ACHN (cell line): ENCODE results near the gene BOLA3.
A peak's percentile ranks its signal among the peaks of the same experiment; 100 is the strongest.
"Not testable (repeated sequence)": the region's sequence is repeated elsewhere in the genome, so short reads cannot be mapped to it uniquely, and the experiment has no call there.

Experiments
- DNase-seq: peaks from one replicate; pipeline ENCODE4 v3.0.0-alpha.2; 2015
- in situ Hi-C: cut with HindIII; loops from 2 replicates; pipeline ENCODE4 v1.10.0; 2017; ENCODE audit warnings: low sequenced_read_pairs, low pct_ligation_motif_present, low pct_unique_long_range_greater_than_20kb

The BOLA3 gene

GRCh38 chr2:74147727-74148456, at the start of gene BOLA3:
Gene BOLA3, minus strand, starts transcription at chr2:74147912. Its CDS starts 38 bp downstream, at chr2:74147874.
- in situ Hi-C loops: no loop called here
- peak; percentile 86 for DNase-seq

GRCh38 chr2:74197049-74197448, 49.3 kb upstream of the BOLA3 start:
- DNase-seq: no peak
- in situ Hi-C loops: no loop called here

GRCh38 chr2:74194799-74195198, 47.1 kb upstream of the BOLA3 start:
- in situ Hi-C loops: no loop called here

GRCh38 chr2:74191596-74192380, 44.1 kb upstream of the BOLA3 start:
- in situ Hi-C loops: no loop called here
- DNase-seq: no peak

More at GRCh38 chr2:74194799-74195198, 47.1 kb upstream of the BOLA3 start:
- DNase-seq: no peak

- DNase-seq: no peak
- in situ Hi-C loops: no loop called here
These were observed 41.0 kb upstream of the BOLA3 start for GRCh38 chr2:74188696-74189095.

GRCh38 chr2:74188018-74188601, 40.4 kb upstream of the BOLA3 start:
- in situ Hi-C loops: no loop called here
- peak; percentile 12 for DNase-seq

- in situ Hi-C loops, DNase-seq: not testable (repeated sequence)
These were observed 39.0 kb upstream of the BOLA3 start for GRCh38 chr2:74186706-74187105.

GRCh38 chr2:74186038-74186437, 38.3 kb upstream of the BOLA3 start:
- no peak for DNase-seq
- in situ Hi-C loops: no loop called here

GRCh38 chr2:74183878-74184277, 36.2 kb upstream of the BOLA3 start:
- in situ Hi-C loops: no loop called here
- DNase-seq: no peak

GRCh38 chr2:74181739-74182138, 34.0 kb upstream of the BOLA3 start:
- in situ Hi-C loops: no loop called here
- DNase-seq: no peak

- DNase-seq: no peak
- in situ Hi-C loops: no loop called here
These were observed 31.6 kb upstream of the BOLA3 start for GRCh38 chr2:74179063-74179865.

- DNase-seq: peak; percentile 100
- in situ Hi-C loops: no loop called here
These were observed 30.7 kb upstream of the BOLA3 start, which contains the start of gene MOB1A for GRCh38 chr2:74178211-74179062. Gene MOB1A, minus strand, starts transcription at chr2:74178879. Its CDS starts 205 bp downstream, at chr2:74178674.

GRCh38 chr2:74177696-74178095, 30.0 kb upstream of the BOLA3 start:
- DNase-seq: no peak
- in situ Hi-C loops: no loop called here

- no peak for DNase-seq
- in situ Hi-C loops: no loop called here
These were observed 27.2 kb upstream of the BOLA3 start for GRCh38 chr2:74174909-74175308.

GRCh38 chr2:74168739-74169138, 21.0 kb upstream of the BOLA3 start:
- in situ Hi-C loops: no loop called here

GRCh38 chr2:74164761-74165160, 17.0 kb upstream of the BOLA3 start:
- no peak for DNase-seq
- in situ Hi-C loops: no loop called here

More at GRCh38 chr2:74168739-74169138, 21.0 kb upstream of the BOLA3 start:
- no peak for DNase-seq

GRCh38 chr2:74162951-74163350, 15.2 kb upstream of the BOLA3 start:
- in situ Hi-C loops: no loop called here
- DNase-seq: no peak

GRCh38 chr2:74155830-74156229, 8.1 kb upstream of the BOLA3 start:
- in situ Hi-C loops: no loop called here

More at GRCh38 chr2:74155830-74156229, 8.1 kb upstream of the BOLA3 start:
- no peak for DNase-seq
